GM18502 (cell line): Measurements from ENCODE around the gene ATP6V0D1.
"Not testable (repeated sequence)": the region's sequence is repeated elsewhere in the genome, so short reads cannot be mapped to it uniquely, and the experiment has no call there.

Experiments used
- ATAC-seq: cut with Tn5 transposase; IDR thresholded peaks from one replicate; pipeline ENCODE4 v1.9.1; 2021; ENCODE audit warnings: mild to moderate bottlenecking; ENCODE audit not compliant: unreplicated experiment, poor library complexity

The ATP6V0D1 gene

GRCh38 chr16:67504031-67505021, 23.4 kb upstream of the ATP6V0D1 start:
- ATAC-seq: no peak

- no peak for ATAC-seq
These were observed 18.1 kb upstream of the ATP6V0D1 start for GRCh38 chr16:67499106-67499505.

GRCh38 chr16:67490335-67491096, 9.6 kb upstream of the ATP6V0D1 start:
- ATAC-seq: no peak

GRCh38 chr16:67489401-67490083, 8.6 kb upstream of the ATP6V0D1 start:
- ATAC-seq: no peak

GRCh38 chr16:67487561-67487960, 6.6 kb upstream of the ATP6V0D1 start:
- not testable (repeated sequence) for ATAC-seq

GRCh38 chr16:67486805-67487204, 5.8 kb upstream of the ATP6V0D1 start:
- ATAC-seq: no peak

GRCh38 chr16:67483731-67484525, 3.0 kb upstream of the ATP6V0D1 start:
- no peak for ATAC-seq

- ATAC-seq: no peak
These were observed 2.2 kb upstream of the ATP6V0D1 start, which contains the start of gene AGRP for GRCh38 chr16:67483150-67483549. Gene AGRP, minus strand, starts transcription at chr16:67483547. Its CDS starts 149 bp downstream, at chr16:67483398.

GRCh38 chr16:67482233-67482924, 1.4 kb upstream of the ATP6V0D1 start:
- no peak for ATAC-seq

- ATAC-seq: peak; percentile 2
These were observed 740 bp upstream of the ATP6V0D1 start for GRCh38 chr16:67481561-67482232.

GRCh38 chr16:67477960-67478554, 2.9 kb downstream of the ATP6V0D1 start:
- no peak for ATAC-seq

- ATAC-seq: no peak
These were observed 6.2 kb downstream of the ATP6V0D1 start for GRCh38 chr16:67474551-67475455.

- ATAC-seq: no peak
These were observed 9.1 kb downstream of the ATP6V0D1 start for GRCh38 chr16:67471758-67472384.

- no peak for ATAC-seq
These were observed 10.6 kb downstream of the ATP6V0D1 start for GRCh38 chr16:67470359-67470758.

- no peak for ATAC-seq
These were observed 12.2 kb downstream of the ATP6V0D1 start for GRCh38 chr16:67468731-67469130.

- ATAC-seq: no peak
These were observed 14.4 kb downstream of the ATP6V0D1 start for GRCh38 chr16:67466581-67466980.

GRCh38 chr16:67464565-67464964, 16.4 kb downstream of the ATP6V0D1 start:
- ATAC-seq: no peak
